Medulla oblongata (tissue), 1 donor: Measurements from ENCODE around the gene SUN5.
A peak's percentile ranks its signal among the peaks of the same experiment; 100 is the strongest.

Source experiments
- DNase-seq: peaks from one replicate; pipeline ENCODE4 v3.0.0-alpha.2; 2015; ENCODE audit errors: extremely low spot score

Gene SUN5

DNA sequence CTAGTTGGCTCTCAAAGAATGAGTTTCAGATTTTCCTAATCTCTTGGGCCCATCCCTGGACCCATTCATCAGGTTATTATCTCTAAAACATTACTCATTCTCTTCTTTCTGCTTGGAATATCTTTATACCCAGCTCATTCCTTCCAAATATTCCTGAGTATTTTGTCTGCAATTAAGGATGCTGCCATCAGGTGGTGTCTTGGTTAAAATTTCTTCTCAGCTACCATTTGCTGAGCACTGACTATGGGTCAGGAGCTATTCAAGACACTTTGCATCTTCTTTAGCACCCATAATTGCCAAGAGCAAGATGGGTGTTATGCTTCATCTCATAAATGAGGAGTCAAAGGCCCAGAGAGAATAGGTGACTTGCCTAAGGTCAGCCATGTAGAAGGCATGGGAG, 8.4 kb downstream of the SUN5 start:
- no peak for DNase-seq

DNA sequence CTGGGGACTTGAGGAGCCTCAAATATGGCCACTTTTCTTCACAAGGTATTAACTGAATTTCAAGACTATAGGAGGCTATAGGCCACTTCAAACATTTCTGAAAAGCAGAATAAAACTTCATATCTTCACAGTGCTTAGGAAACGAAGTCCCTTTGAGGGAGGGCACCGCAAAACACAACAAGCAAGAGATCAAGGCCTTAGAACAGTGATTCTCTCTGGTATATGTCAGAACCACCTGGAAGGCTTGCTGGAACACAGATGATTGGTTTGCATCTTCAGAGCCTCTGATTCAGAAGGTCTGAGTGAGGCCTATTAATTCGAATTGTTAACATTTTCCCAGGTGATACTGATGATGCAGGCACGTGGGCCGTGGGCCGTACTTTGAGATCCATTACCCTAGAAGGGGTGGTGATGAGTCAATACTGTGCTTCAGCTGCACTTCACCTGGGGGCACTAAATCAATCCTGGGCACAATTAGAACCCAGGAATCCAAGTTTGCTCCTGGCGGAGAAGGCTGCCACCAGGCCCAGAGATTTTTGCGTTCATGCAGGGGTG, 10.7 kb downstream of the SUN5 start:
- DNase-seq, result no peak

DNA sequence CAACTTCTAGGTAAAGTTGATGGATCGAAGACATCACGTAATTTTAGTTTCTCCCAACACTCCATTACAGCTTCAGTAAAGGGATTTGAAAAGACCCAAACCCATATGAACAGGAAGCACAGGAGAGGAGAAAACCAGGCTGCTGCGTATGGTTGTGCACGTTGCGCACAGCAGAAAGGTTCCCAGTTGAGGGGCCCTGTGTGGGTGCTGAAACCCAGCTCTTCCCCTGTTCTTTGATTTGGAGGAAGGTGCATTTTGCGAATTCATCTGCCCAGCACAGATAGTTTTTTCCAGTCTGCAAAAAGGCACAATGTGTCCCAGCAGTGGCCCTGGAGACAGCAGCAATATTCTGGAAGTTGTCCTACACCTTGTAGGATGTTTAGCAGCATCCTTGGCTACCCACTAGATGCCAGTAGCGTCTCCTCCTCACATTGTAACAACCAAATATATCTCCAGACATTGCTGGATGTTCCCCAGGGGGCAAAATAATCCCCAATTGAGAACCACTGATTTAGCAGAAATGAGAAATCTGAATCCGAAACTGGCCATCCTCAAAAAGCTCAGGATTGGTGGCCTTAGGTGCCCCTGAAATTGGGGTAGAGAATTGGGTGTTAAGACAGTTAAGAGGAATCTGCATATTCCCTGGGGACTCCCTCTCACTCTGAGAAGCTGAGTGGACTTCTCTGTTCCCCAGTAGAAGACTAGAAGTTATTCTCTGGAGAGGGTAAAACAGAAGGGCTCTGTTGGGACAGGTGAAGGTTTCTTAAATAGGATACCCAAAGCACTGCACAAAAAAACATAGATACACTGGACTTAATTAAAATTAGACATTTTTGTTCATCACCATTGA, 12.2 kb downstream of the SUN5 start:
- DNase-seq, result no peak

DNA sequence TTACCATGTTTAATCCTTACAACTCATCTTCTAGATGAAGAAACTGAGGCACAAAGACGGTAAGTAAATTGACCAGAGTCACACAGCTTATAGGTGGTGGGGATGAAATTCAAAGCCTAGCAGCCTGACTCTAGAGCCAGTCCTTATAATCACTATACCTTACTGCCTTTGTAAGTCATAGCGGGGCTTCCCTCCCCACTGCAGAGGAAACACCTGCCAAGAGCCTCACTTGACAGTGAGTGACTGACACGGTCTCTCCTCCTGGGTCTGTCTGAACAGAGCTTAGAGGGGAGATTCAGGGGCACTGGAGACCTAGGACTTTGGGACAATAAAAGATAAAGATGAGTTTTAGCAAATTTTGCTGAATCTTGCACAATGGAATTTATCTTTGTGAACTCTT, 12.8 kb downstream of the SUN5 start:
- DNase-seq, result no peak

DNA sequence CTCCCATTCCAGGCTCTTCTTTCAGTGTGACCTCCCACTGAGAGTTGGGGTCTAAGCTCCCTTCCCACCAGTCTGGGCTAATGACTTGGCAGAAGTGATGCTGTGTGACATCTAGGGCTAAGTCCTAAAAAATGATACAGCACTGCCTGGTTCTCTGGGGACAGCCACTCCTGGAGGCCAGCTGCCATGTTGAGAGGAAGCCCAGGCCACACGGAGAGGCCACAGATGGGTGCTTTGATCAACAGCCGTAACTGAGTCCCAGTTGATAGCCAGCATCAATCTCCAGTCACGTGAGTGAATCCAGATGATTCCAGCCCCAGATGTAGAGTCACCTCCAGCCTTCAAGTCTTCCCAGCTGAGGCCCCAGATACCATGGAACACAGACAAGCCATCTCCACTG, 13.8 kb downstream of the SUN5 start:
- DNase-seq, result no peak

DNA sequence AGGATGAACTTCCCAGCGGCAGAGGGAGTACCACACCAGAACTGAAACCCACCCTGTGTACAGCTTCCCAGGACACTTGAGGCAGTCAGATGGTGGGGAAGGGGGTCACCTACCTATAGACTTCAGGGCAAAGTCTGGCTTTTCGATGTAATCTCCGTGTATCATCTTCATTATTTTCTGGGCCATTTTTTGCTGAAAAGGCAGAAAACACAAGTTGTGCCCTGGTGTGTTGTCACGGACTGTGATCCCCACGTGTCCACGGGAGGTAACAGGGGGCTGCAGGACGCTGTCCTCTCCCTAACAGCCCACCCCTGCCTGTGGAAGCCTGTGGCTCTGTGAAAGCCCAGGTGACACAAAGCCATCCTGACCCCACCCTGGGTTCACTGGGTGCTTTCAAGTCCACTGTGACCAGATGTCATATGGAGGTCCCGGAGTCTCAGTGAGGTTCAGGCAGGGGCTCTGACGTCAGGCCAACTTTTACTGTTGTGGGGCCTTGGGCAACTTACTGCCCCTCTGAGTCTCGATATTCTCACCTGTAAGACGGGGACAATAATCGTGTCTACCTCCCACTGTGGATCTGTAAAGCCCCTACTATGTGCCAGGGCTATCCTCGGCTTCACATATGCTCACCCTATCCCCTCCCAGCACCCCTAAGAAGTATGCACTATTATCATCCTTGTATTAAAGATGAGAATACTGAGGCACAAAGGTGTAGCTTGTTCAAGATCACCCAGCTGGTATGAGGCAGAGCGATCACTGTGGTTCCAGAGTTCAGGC, 14.5 kb downstream of the SUN5 start:
- DNase-seq, result no peak

DNA sequence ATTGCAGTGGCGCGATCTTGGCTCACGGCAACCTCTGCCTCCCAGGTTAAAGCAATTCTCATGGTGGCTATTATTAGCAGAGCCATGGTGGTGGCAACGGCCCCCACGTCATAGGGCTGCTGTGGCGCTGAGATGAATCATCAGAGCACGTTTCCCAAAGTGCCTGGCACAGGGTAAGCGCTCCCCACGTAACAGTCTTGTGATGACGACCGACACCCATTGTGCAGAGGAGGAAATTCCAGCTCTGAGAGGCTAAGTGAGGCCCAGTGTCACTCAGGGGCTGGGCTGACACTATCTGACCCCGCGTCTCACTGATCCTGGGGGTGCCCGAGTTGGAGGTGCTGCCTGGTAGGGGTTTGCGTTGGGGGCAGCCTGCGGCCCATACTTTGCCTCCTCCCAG, 16.2 kb downstream of the SUN5 start:
- DNase-seq, result no peak

DNA sequence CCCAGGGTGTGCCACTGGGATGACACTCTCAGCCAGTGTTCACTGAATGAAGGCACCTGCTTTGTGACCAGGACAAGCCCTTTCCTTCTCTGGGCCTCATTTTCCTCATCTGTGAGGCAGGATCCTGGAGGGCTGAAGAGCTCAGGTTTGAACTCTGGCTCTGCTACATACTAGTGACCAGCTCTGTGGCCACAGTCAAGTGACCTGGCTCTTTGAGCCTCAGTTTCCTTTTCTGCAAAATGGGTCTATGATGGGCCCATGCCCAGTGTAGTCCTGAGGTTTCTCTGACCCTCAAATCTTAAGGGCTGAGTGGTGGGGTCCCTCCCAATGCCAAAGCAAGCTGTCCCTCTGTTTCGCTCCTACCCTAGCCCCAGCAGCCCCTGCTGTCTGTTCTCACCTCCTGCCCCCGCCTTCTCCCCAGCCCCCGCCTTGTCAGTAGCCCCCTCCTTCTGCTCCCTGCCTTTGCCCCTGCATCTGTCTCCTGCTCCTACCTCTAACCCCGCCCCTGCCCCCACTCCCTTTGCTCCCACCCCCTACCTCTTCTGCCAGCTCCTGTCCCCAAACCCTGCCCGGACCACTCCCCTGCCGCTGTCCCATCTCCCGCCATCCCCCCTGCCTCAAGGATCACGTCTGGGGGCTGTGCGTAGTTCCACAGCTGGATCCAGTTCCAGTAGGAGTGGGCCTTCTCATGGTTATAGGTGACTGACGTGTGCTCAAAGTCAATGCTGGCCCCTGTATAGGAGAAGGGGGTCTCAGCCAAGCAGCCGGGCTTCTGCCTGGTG, 17.0 kb downstream of the SUN5 start:
- DNase-seq, result no peak

DNA sequence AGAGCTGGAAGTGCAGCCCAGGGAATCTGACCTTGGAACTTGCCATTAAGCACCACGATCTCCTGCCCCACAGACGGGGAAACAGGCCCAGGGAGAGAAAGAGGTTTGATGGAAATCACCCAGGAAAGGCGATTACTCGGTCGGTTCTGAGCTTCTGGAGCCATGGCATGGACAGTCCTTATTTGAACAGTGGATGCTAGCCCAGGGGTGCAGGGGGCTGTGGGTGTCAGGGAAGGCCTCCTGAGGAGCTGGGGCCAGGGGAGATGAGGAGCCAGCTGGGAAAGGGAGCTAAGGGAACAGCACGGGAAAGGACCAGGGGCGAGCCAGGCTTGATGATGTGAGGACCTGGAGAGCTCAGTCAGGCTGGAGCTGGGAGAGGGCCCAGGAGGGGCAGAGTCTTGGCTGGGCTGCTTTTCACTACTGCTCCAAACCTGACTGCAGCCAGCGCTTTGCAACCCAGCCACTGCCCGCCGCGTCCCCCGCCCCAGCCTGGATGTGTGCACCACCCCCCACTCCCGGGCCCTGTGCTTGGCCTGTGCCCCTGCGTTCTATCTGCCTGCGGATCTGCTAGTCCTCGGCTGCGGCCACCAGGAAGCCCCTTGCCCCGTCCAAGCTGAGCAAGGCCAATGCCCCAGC, 17.8 kb downstream of the SUN5 start:
- peak; percentile 61 for DNase-seq

DNA sequence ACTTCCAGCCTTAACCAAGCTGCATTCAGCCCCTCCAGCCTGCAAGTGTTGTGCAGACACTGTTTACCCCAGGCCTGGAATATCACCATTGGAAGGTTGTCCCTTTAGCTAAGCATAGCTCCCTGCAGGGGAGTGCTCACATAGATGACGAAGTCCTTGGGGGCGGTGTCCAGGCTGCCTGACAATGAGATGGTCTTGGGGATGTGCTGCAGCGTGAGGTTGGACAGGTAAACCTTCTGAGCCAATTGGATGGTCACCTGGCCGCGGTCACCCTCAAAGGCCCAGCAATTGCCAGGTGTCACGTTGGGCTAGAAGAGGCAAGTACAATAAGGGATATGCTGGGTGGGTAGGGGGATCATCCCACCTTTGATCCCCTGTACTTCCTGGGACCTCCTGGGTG, 18.6 kb downstream of the SUN5 start:
- DNase-seq, result no peak

DNA sequence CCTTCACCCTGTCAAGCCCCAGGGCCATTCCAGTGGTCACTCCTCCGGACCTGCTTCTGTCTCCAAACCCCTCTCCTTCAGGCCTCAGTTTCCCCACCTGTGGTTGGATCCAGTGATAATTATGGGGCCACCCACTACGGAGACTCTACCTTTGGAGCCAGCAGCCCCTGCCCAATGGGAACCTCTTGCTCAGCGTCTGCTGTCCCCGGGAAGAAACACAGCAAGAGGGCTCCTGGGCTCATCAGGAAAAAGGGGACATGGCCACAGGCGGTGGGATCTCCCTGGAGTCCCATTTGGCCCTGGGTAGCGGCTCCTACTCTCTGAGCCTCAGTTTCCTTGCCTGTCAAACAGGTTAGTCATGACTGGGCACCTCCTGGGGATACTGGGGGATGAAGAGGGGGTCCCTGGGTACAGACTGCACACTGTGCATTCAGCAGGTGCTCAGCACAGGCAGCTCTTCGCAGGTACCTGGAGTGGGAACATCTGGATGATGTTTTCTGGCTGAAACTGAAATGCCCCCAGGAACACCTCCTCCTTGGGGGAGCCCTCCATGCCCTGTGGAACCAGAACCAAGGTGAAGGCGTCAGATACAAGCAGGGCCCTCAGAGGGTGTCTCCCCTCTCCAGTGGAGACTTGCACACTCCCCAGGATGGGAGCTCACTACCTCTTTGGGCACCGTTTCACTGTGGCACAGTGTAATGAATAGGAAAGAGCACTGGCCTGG, 19.4 kb downstream of the SUN5 start:
- no peak for DNase-seq

DNA sequence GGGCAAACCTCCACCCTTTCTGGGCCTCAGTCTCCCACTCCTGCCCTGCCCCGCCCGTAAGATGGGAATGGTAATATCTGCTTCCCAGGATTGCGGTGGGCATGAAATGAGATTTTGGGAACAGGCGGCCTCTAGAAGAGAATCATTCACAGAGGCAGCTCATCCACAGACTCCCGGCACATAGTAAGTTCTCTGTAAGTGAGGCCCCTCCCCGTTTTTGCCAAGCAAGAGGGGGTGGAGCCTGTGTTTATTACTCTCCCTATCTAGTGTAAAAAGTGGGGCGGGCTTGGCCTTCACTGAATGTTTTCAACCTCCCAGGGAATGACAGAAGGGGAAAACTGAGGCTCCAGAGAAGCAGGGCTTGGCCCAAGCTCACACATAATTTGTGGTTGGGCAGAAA, 20.0 kb downstream of the SUN5 start:
- peak; percentile 90 for DNase-seq

DNA sequence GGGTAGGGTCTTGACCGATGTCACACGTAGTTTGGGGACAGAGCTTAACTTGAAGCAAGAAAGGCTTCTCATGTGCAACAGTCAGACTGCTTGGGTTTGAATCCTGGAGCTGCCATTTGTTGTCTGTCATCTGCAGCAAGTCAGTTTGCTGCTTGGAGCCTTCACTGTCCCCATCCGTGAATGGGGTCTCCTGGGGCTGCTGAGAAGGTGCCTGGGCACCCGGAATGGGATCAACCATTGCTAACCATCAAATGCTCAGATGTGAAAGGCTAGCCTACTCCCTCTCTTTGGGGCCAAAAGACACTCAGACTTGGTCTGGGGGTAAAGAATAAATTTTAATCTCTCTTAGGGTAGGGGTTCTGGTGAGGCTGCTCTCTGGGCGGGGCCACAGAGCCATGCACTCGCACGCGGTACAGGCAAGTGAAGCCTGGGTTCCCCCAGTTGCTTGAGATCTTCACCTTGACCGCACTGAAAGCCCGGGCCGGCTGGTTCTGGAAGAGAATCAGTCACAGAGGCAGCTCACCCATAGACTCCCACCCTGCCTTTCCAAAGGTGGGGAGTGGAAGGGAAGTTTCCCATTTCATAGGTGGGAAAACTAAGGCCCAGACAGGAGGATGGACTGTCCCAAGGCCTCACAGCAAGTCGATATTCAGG, 20.6 kb downstream of the SUN5 start:
- DNase-seq, result no peak

DNA sequence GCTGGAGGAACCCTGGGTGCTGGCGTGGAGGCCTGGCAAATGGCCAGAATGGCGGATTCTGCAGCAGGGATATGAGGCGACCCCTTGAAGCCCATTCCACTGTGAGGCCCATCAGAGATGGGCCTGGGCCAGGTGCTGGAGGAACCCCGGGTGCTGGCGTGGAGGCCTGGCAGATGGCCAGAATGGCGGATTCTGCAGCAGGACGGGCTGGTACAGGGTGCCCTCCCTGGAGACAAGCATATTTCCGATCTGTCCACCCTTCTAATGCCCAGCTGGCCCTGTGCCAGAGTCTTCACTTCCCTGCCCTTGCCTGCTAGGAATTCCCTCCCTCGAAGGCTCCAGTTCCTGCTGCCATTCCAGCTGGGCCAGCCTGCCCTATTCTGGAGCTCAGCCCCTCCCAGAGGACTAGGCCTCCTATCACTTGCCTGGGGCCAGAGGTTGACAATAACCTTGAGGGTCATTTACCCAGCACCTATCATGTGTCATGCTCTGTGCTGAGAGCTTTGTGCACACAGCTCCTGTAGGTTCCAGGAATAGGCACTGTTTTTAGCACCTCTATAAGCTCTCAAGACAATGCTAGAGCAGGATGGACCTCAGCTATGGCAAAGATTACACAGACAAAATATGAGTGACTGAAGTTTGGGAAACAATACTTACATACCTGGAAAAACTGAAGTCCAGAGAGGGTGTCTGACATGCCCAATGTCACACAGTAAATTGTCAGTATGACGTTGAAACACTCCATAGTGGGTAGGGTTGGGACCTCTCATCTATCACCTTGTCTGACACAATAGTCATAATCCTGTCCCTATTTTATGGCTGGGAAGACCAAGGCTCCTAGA, 21.4 kb downstream of the SUN5 start:
- DNase-seq, result peak; percentile 12

DNA sequence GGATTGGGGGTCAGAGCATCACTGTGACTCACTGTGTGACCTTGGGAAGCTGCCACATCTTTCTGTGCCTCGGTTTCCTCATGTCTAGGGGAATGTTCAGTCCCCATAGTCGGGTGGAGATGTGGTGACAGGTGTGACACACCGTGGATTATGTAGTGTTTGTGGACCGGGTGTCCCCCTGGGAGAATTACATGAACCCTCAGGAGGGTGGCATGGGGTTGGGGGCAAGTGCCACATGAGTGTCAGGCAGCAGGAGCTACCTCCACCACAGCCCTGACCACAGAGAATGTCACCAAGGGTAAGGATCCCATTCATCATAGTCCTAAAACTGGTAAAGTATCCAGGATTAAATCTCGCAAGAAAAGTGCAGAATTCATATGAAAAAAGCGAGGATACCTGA, 23.2 kb downstream of the SUN5 start:
- DNase-seq, result peak; percentile 9

DNA sequence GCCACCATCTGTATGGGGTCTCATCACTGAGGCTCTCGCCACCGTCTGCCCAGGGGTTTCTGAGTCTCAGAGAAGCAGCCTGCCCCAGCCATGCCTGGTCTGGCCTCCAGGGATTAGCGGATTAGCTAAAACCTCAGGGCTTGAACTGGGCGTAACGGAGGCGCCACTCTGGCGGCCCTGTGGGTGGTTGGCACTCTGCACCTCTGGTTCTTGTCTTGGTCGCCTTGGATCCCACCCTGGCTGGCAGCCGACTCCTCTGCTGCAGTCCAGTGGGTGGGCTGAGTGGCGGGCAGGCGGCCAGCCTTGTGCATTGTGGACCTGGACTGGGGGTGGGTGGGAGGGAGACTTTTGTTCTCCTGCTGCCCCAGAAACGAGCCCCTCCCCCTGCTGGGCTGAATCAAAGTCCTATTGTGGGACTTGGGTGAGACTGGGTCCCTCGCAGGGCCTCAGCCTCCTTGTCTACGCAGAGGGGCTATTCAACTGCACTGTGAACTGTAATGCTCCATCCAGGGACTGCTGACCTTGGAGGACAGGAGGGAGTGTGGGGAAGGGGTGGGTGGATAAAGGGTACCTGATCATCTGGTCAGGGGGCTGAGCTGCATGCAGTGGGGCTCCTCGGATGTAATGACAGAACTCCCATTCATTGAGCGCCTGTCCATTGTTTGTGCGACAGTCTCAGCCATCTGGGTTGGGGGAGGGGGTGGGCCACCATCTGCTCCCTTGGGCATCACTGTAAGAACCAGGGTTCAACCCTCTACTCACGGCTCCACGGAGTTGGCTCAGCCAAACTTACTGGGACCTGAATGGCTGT, 23.9 kb downstream of the SUN5 start:
- DNase-seq, result peak; percentile 87

DNA sequence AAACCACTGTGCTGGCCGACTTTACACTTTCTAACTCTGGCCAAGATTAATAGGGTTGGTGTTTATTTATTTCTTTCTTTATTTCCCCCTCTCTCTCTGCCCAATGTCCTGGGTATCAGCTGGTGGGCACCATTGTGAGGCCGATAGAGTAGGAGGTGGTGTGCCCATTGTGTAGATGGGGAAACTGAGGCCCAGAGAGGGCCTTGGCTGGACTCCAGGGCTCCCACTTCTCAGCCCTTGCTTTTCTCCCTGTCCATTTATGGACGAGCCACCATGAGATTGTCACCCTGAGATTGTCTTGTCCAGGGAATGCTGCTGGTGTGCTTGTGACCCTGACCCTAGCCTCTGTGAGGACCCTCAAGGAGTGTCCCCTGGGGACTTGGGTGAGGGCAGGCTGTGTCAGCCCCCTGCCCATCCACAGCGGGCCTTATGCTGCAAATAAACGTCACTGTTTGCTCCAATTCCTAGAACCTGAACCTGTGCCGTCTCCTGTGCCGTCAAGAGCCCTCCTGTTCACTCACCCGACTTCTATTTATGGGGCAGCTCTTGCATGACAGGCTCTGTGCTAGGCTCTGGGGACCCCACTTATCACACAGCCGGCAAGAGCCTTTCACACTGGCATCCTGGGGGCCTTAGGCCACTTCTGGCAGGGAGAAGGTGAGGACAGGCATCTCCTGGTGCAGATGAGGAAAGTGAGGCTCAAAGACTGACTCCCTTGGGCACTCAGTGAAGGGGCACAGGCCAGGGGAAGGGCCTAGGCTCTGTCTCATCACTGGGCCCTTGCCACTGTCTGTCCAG, 24.8 kb downstream of the SUN5 start:
- peak; percentile 18 for DNase-seq

DNA sequence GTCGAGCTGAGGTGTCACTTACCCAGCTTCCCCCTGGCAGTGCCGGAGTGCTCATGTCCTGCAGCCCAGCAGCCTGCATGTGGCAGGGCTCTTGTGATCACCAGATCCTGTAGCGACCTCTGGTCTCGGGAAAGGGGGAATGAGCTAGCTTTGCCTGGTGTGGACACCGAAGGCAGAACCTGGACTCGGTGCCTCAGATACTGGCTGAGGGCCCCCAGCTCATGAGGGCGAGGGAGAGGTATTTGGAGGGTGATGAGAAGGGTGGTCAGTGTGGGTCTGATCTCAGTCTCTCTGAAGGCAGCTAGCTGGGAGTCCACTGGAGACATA, 26.3 kb downstream of the SUN5 start:
- no peak for DNase-seq
